Loucy (cell line): Measurements from ENCODE around the gene NFYB.
A peak's percentile ranks its signal among the peaks of the same experiment; 100 is the strongest.

Source experiments
- H2AFZ ChIP-seq: fragments of 200-600 bp; sonication (generic); 2 replicates; pipeline ENCODE4 v1.6.0; 2016; ENCODE audit warnings: antibody characterized with exemption, mild to moderate bottlenecking, low read length, moderate library complexity
- H3F3A ChIP-seq: fragments of 200-600 bp; 2 replicates; pipeline ENCODE4 v1.6.0; 2016; ENCODE audit warnings: antibody characterized with exemption, low read depth, mild to moderate bottlenecking
- H3K27me3 ChIP-seq: fragments of 200-600 bp; sonication (generic); 2 replicates; pipeline ENCODE4 v1.6.1; 2014; ENCODE audit warnings: low read length, mild to moderate bottlenecking; ENCODE audit not compliant: insufficient read depth, poor library complexity, severe bottlenecking
- H3K36me3 ChIP-seq: fragments of 200-600 bp; sonication (generic); 2 replicates; pipeline ENCODE4 v1.6.1; 2016; ENCODE audit warnings: low read length; ENCODE audit not compliant: insufficient read depth
- H3K4me1 ChIP-seq: fragments of 200-600 bp; sonication (generic); 2 replicates; pipeline ENCODE4 v1.5.1; 2014; ENCODE audit warnings: low read length, mild to moderate bottlenecking; ENCODE audit not compliant: insufficient read depth, poor library complexity, severe bottlenecking
- H3K4me2 ChIP-seq: fragments of 200-600 bp; sonication (generic); 2 replicates; pipeline ENCODE4 v1.6.0; 2014; ENCODE audit warnings: antibody characterized with exemption, low read length, low read depth, mild to moderate bottlenecking; ENCODE audit not compliant: poor library complexity, severe bottlenecking
- H3K4me3 ChIP-seq: fragments of 200-600 bp; sonication (generic); 2 replicates; pipeline ENCODE4 v1.5.1; 2014; ENCODE audit warnings: low read length, mild to moderate bottlenecking, mixed read lengths; ENCODE audit not compliant: poor library complexity, severe bottlenecking
- H3K79me2 ChIP-seq: fragments of 200-600 bp; sonication (generic); 2 replicates; pipeline ENCODE4 v1.6.1; 2014; ENCODE audit warnings: low read length; ENCODE audit not compliant: insufficient read depth
- H3K9ac ChIP-seq: fragments of 200-600 bp; sonication (generic); 2 replicates; pipeline ENCODE4 v1.6.0; 2014; ENCODE audit warnings: mild to moderate bottlenecking, low read depth, low read length, moderate library complexity; ENCODE audit not compliant: poor library complexity, severe bottlenecking
- H3K9me2 ChIP-seq: fragments of 200-600 bp; sonication (generic); replicated peaks from 2 replicates; pipeline ENCODE4 v1.6.1; 2016; ENCODE audit warnings: low read depth, low read length, mixed read lengths
- H3K9me3 ChIP-seq: fragments of 200-600 bp; sonication (generic); 2 replicates; pipeline ENCODE4 v1.6.1; 2014; ENCODE audit warnings: mild to moderate bottlenecking, antibody characterized with exemption, low read length, low read depth; ENCODE audit not compliant: insufficient read depth
- H4K20me1 ChIP-seq: fragments of 200-600 bp; sonication (generic); 2 replicates; pipeline ENCODE4 v1.6.0; 2014; ENCODE audit warnings: antibody characterized with exemption, low read length, mild to moderate bottlenecking; ENCODE audit not compliant: insufficient read depth, poor library complexity, severe bottlenecking
- CTCF ChIP-seq: fragments of 200-600 bp; sonication (generic); conservative IDR thresholded peaks from 2 replicates; pipeline ENCODE4 v1.5.1; 2014; ENCODE audit warnings: mild to moderate bottlenecking, antibody characterized with exemption, low read length
- EZH2phosphoT487 ChIP-seq: fragments of 200-600 bp; IDR thresholded peaks from 2 replicates; pipeline ENCODE4 v1.6.1; 2018; ENCODE audit warnings: antibody characterized with exemption, mild to moderate bottlenecking, moderate library complexity, borderline replicate concordance

The NFYB gene

GRCh38 chr12:104154806-104155205 is 16.8 kb upstream of the NFYB start:
- H4K20me1 ChIP-seq = no peaks in the 10 kb centered on the region
- no peaks in the 10 kb centered on the region for H3K27me3 ChIP-seq
- H3K4me2 ChIP-seq = no peak overlapping the region
- no peak overlapping the region for H3K4me3 ChIP-seq
- H2AFZ ChIP-seq = peak overlapping the region; percentile 67; the same call in 1 of the 2 replicates
- no peaks in the 10 kb centered on the region for H3K4me1 ChIP-seq
- H3K79me2 ChIP-seq = no peaks in the 10 kb centered on the region
- no peak overlapping the region for H3K9ac ChIP-seq
- no peak for TF ChIP-seq EZH2phosphoT487
- TF ChIP-seq CTCF = no peak
- H3K9me3 ChIP-seq = no peaks in the 10 kb centered on the region
- H3F3A ChIP-seq = no peaks in the 10 kb centered on the region
- no peaks in the 10 kb centered on the region for H3K9me2 ChIP-seq
- H3K36me3 ChIP-seq = no peaks in the 10 kb centered on the region

- Histone ChIP-seq H3K27me3 (no peaks in the 10 kb centered on the region), H3K36me3 (no peaks in the 10 kb centered on the region), H3F3A (no peaks in the 10 kb centered on the region), H3K4me1 (no peaks in the 10 kb centered on the region), H4K20me1 (no peaks in the 10 kb centered on the region), H3K4me2 (no peak overlapping the region), H3K4me3 (no peak overlapping the region), H3K79me2 (no peaks in the 10 kb centered on the region), H3K9me2 (no peaks in the 10 kb centered on the region), H2AFZ (peak overlapping the region; percentile 67; the same call in 1 of the 2 replicates), H3K9me3 (no peaks in the 10 kb centered on the region), H3K9ac (no peak overlapping the region)
- TF ChIP-seq CTCF (no peak), EZH2phosphoT487 (no peak)
These were observed 16.3 kb upstream of the NFYB start for GRCh38 chr12:104154286-104154685.

DNA sequence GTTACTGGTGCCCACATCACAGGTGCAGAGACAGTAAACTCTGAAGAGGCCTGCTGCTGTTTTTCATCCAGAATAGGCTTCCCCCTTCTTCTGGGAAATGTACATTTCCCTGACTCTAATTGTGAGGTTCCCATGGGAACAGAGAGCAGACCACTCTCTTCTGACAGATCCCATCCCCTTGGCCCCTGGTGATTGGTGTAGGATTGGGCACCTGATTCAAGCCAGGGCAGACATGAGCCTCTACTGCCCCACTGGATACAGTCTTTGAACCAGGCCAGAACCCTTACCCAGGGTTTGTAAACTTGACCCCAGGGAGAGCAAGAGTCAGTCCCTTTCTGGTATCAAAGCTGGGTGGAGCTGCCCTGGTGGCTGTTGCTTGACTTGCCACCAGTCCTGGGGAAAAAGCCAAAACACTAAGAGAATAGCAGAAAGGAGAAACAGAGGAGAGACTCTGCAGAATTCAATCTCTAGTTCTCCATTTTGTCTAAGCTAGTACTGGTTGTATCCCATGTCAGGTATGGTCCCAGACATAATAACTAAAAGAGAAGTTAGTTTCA is 14.8 kb upstream of the NFYB start:
- no peaks in the 10 kb centered on the region for H3K36me3 ChIP-seq
- H3K4me3 ChIP-seq = no peak overlapping the region
- H3K4me1 ChIP-seq = no peaks in the 10 kb centered on the region
- H3K27me3 ChIP-seq = no peaks in the 10 kb centered on the region
- H3F3A ChIP-seq = no peaks in the 10 kb centered on the region
- H2AFZ ChIP-seq = no peak overlapping the region
- H3K9ac ChIP-seq = no peak overlapping the region
- no peaks in the 10 kb centered on the region for H3K9me2 ChIP-seq
- no peaks in the 10 kb centered on the region for H3K79me2 ChIP-seq
- TF ChIP-seq CTCF (no peak), EZH2phosphoT487 (no peak)
- H4K20me1 ChIP-seq = no peaks in the 10 kb centered on the region
- no peaks in the 10 kb centered on the region for H3K9me3 ChIP-seq
- H3K4me2 ChIP-seq = no peak overlapping the region
